ENCODE measurements around the gene MXD4. TPM values are rescaled to one million over a fixed set of nuclear protein-coding genes. Genes with fewer than 3 reads are reported as not detected.

Gene MXD4
- total RNA-seq, 1 experiment from 2014 or later: 18.9 TPM

GRCh38 chr4:2272828-2273120, 10.9 kb upstream of the MXD4 start:
- Histone ChIP-seq H3K4me1 (ENCODE audit: insufficient read depth, low read length) (no peaks in the 10 kb centered on the region), H3K79me2 (ENCODE audit: low read length) (no peaks in the 10 kb centered on the region), H3K4me3 (ENCODE audit: low read length) (no peak overlapping the region), H3K9me2 (replicated peaks; ENCODE audit: low read length) (no peaks in the 10 kb centered on the region), H4K20me1 (ENCODE audit: low read length) (no peaks in the 10 kb centered on the region), H3F3A (ENCODE audit: low read length, unreplicated experiment) (no peaks in the 10 kb centered on the region), H3K9ac (ENCODE audit: low read length) (no peak overlapping the region), H2AFZ (ENCODE audit: low read length) (no peak overlapping the region), H3K4me2 (ENCODE audit: low read length) (no peak overlapping the region), H3K9me3 (ENCODE audit: low read length) (no peaks in the 10 kb centered on the region), H3K36me3 (ENCODE audit: low read depth, low read length) (no peaks in the 10 kb centered on the region), H3K27me3 (ENCODE audit: low read length) (no peaks in the 10 kb centered on the region), H3K27ac (ENCODE audit: low read length) (no peak overlapping the region)
- TF ChIP-seq CTCF (conservative IDR thresholded peaks at IDR 0.05; ENCODE audit: low read depth, low read length): no peak
- TF ChIP-seq EZH2 (IDR thresholded peaks at IDR 0.05; ENCODE audit: low read length, unreplicated experiment): no peak
- TF ChIP-seq EZH2phosphoT487 (IDR thresholded peaks at IDR 0.05; ENCODE audit: borderline replicate concordance, low read length): no peak
- CTCF ChIA-PET: no interaction called here
- POLR2A ChIA-PET (ENCODE audit: unreplicated experiment): no interaction called here
- BruUV-seq (replicated peaks): no TSS peak
- intact Hi-C loops (cut with micrococcal nuclease): no loop called here
- DNase-seq: no peak
- ATAC-seq: no peak

- Histone ChIP-seq H3K79me2 (ENCODE audit: low read length) (no peaks in the 10 kb centered on the region), H4K20me1 (ENCODE audit: low read length) (no peaks in the 10 kb centered on the region), H3K4me3 (ENCODE audit: low read length) (no peak overlapping the region), H3F3A (ENCODE audit: low read length, unreplicated experiment) (no peaks in the 10 kb centered on the region), H3K9me2 (replicated peaks; ENCODE audit: low read length) (no peaks in the 10 kb centered on the region), H3K4me1 (ENCODE audit: insufficient read depth, low read length) (no peaks in the 10 kb centered on the region), H3K27me3 (ENCODE audit: low read length) (no peaks in the 10 kb centered on the region), H3K4me2 (ENCODE audit: low read length) (no peak overlapping the region), H3K27ac (ENCODE audit: low read length) (no peak overlapping the region), H3K9ac (ENCODE audit: low read length) (no peak overlapping the region), H2AFZ (ENCODE audit: low read length) (no peak overlapping the region), H3K9me3 (ENCODE audit: low read length) (no peaks in the 10 kb centered on the region), H3K36me3 (ENCODE audit: low read depth, low read length) (no peaks in the 10 kb centered on the region)
- ATAC-seq (no peak), DNase-seq (no peak)
- no TSS peak for BruUV-seq (replicated peaks)
- TF ChIP-seq EZH2 (IDR thresholded peaks at IDR 0.05; ENCODE audit: low read length, unreplicated experiment) (no peak), CTCF (conservative IDR thresholded peaks at IDR 0.05; ENCODE audit: low read depth, low read length) (no peak), EZH2phosphoT487 (IDR thresholded peaks at IDR 0.05; ENCODE audit: borderline replicate concordance, low read length) (no peak)
- intact Hi-C loops (cut with micrococcal nuclease): no loop called here
- ChIA-PET POLR2A (ENCODE audit: unreplicated experiment) (no interaction called here), CTCF (interaction anchor here (0.6 kb wide), 1 partner anchor 140 kb away, joined by 3 read pairs; no protein-coding TSS in a partner anchor)
Measured at GRCh38 chr4:2272026-2272827, 10.3 kb upstream of the MXD4 start.

- no peak overlapping the region for H2AFZ ChIP-seq (ENCODE audit: low read length)
- no peaks in the 10 kb centered on the region for H3K27me3 ChIP-seq (ENCODE audit: low read length)
- no peak overlapping the region for H3K4me2 ChIP-seq (ENCODE audit: low read length)
- no peaks in the 10 kb centered on the region for H3K4me1 ChIP-seq (ENCODE audit: insufficient read depth, low read length)
- H3K27ac ChIP-seq (ENCODE audit: low read length): no peak overlapping the region
- H3K9me2 ChIP-seq (replicated peaks; ENCODE audit: low read length): no peaks in the 10 kb centered on the region
- no peak overlapping the region for H3K9ac ChIP-seq (ENCODE audit: low read length)
- no peaks in the 10 kb centered on the region for H3K36me3 ChIP-seq (ENCODE audit: low read depth, low read length)
- intact Hi-C loops (cut with micrococcal nuclease): no loop called here
- POLR2A ChIA-PET (ENCODE audit: unreplicated experiment): no interaction called here
- H4K20me1 ChIP-seq (ENCODE audit: low read length): no peaks in the 10 kb centered on the region
- ATAC-seq (no peak), DNase-seq (no peak)
- no peaks in the 10 kb centered on the region for H3K9me3 ChIP-seq (ENCODE audit: low read length)
- CTCF ChIA-PET: interaction anchor here (0.6 kb wide), 1 partner anchor 141 kb away, joined by 3 read pairs; no protein-coding TSS in a partner anchor
- TF ChIP-seq EZH2phosphoT487 (IDR thresholded peaks at IDR 0.05; ENCODE audit: borderline replicate concordance, low read length): no peak
- no peak for TF ChIP-seq CTCF (conservative IDR thresholded peaks at IDR 0.05; ENCODE audit: low read depth, low read length)
- no peak for TF ChIP-seq EZH2 (IDR thresholded peaks at IDR 0.05; ENCODE audit: low read length, unreplicated experiment)
- H3K4me3 ChIP-seq (ENCODE audit: low read length): no peak overlapping the region
- no peaks in the 10 kb centered on the region for H3K79me2 ChIP-seq (ENCODE audit: low read length)
- no TSS peak for BruUV-seq (replicated peaks)
- H3F3A ChIP-seq (ENCODE audit: low read length, unreplicated experiment): no peaks in the 10 kb centered on the region
Measured at GRCh38 chr4:2271279-2272025, 9.5 kb upstream of the MXD4 start.
